Esophagus squamous epithelium (tissue), 5 donors: ENCODE measurements around the gene CYS1. TPM values are rescaled to one million over a fixed set of nuclear protein-coding genes. Genes with fewer than 3 reads are reported as not detected.
A peak's percentile ranks its signal among the peaks of the same experiment; 100 is the strongest.

Source experiments
- DNase-seq: peaks from one replicate; lab custom pipeline; 2025; lab: John Stamatoyannopoulos, UW
- H3K27ac ChIP-seq, 4 donors: fragments of 200-600 bp; sonication (generic); one replicate each; pipeline ENCODE4 v1.5.1; 2016 to 2019; ENCODE audit warnings: mild to moderate bottlenecking in 1 of 4
- H3K27me3 ChIP-seq, 4 donors: fragments of 200-600 bp; sonication (generic); 1 replicate in 3 of 4; 2 replicates in 1 of 4; pipeline versions ENCODE4 v1.5.1 to v1.6.0; 2017 to 2021; ENCODE audit warnings: antibody characterized with exemption in 1 of 4
- H3K36me3 ChIP-seq, 3 donors: fragments of 200-600 bp; sonication (generic); one replicate each; pipeline ENCODE4 v1.5.1; 2016 to 2019
- H3K4me1 ChIP-seq, 3 donors: fragments of 200-600 bp; sonication (generic); one replicate each; pipeline ENCODE4 v1.5.1; 2017 to 2019
- H3K4me3 ChIP-seq, 4 donors: fragments of 200-600 bp; sonication (generic); 1 replicate in 3 of 4; 2 replicates in 1 of 4; pipeline ENCODE4 v1.5.1; 2016 to 2019; ENCODE audit warnings: mild to moderate bottlenecking in 2 of 4, moderate library complexity in 1 of 4
- H3K9me3 ChIP-seq, 3 donors: fragments of 200-600 bp; sonication (generic); one replicate each; pipeline ENCODE4 v1.5.1; 2016 to 2019
- CTCF ChIP-seq, 6 experiments: fragments of 450-650 bp in 4 of 6; fragments of 200-600 bp in 2 of 6; sonication (generic) in 2 of 6; IDR thresholded peaks; one replicate each; pipeline ENCODE4 v1.5.1; 2016 to 2019; ENCODE audit warnings: antibody characterized with exemption in 6 of 6, mild to moderate bottlenecking in 4 of 6, moderate library complexity in 4 of 6
- POLR2A ChIP-seq, 4 donors: fragments of 450-650 bp; IDR thresholded peaks; one replicate each; pipeline ENCODE4 v1.6.1; 2017; ENCODE audit warnings: antibody characterized with exemption in 4 of 4, mild to moderate bottlenecking in 4 of 4, moderate library complexity in 3 of 4
- WGBS, 2 donors: methylation state at CpG; one replicate each; pipeline ENCODE4 v1.1.5; 2018; 5-methylcytosine and 5-hydroxymethylcytosine counted together
- intact Hi-C: fragments of 100-400 bp; cut with DNase I; formaldehyde crosslinking; loops from one replicate; pipeline ENCODE4 v1.15.0; 2022
- total RNA-seq, 4 donors: library from RNA; depleted of rRNA; stranded (reverse); fragments of >200 nt; gene quantifications; one replicate each; pipeline ENCODE4 v1.1.0, GENCODE V29; 2016
- donor health status: DM: yes; HTN: yes; CAD: no.

The CYS1 gene
- total RNA-seq, 4 donors from 2014 or later, result 0.09 to 2.5 (median 0.80) TPM

- Histone ChIP-seq H3K27ac (no peak overlapping the region), H3K4me1 (peaks cover 8 to 32% (median 17%) of the 10 kb centered on the region in 3 donors), H3K36me3 (no peaks in the 10 kb centered on the region), H3K9me3 (no peaks in the 10 kb centered on the region), H3K4me3 (no peak overlapping the region), H3K27me3 (peaks cover 3 to 80% (median 10%) of the 10 kb centered on the region in 4 donors)
- DNase-seq, result no peak
- TF ChIP-seq POLR2A (IDR thresholded peaks at IDR 0.05) (no peak), CTCF (IDR thresholded peaks at IDR 0.05) (no peak)
- 46 to 62% methylated on average over 5 of the region's 5 CpGs for WGBS, 2 donors
- intact Hi-C loops, result no loop called here
Observed at GRCh38 chr2:10083046-10083445, 2.8 kb upstream of the CYS1 start.

GRCh38 chr2:10080536-10081304 lies 509 bp upstream of the CYS1 start:
- Histone ChIP-seq H3K27ac (peak overlapping the region in 2 of 4 donors; percentile 83 to 89), H3K4me3 (peak overlapping the region; percentile 44 to 73 (median 54)), H3K27me3 (peaks cover 3 to 98% (median 10%) of the 10 kb centered on the region in 4 donors), H3K9me3 (no peaks in the 10 kb centered on the region), H3K36me3 (no peaks in the 10 kb centered on the region), H3K4me1 (peaks cover 8 to 32% (median 17%) of the 10 kb centered on the region in 3 donors)
- intact Hi-C loops, result no loop called here
- 23 to 28% methylated on average over 15 to 16 of the region's 45 CpGs for WGBS, 2 donors
- no peak for DNase-seq
- TF ChIP-seq POLR2A (IDR thresholded peaks at IDR 0.05) (no peak), CTCF (IDR thresholded peaks at IDR 0.05) (no peak)

GRCh38 chr2:10079266-10079869 lies 843 bp downstream of the CYS1 start:
- H3K27me3 ChIP-seq, result peaks cover 3 to 97% (median 10%) of the 10 kb centered on the region in 4 donors
- H3K4me1 ChIP-seq, result peaks cover 8 to 32% (median 17%) of the 10 kb centered on the region in 3 donors
- 3 to 4% methylated on average over 10 to 12 of the region's 53 CpGs for WGBS, 2 donors
- no peak for DNase-seq
- intact Hi-C loops, result loop anchor here (10.0 kb wide), 1 partner anchor 355 kb away; no protein-coding TSS in a partner anchor
- H3K36me3 ChIP-seq, result no peaks in the 10 kb centered on the region
- H3K27ac ChIP-seq, result peak overlapping the region; percentile 49 to 89 (median 76)
- H3K4me3 ChIP-seq, result peak overlapping the region; percentile 44 to 73 (median 54)
- TF ChIP-seq POLR2A (IDR thresholded peaks at IDR 0.05) (no peak), CTCF (IDR thresholded peaks at IDR 0.05) (no peak)
- H3K9me3 ChIP-seq, result no peaks in the 10 kb centered on the region

DNA sequence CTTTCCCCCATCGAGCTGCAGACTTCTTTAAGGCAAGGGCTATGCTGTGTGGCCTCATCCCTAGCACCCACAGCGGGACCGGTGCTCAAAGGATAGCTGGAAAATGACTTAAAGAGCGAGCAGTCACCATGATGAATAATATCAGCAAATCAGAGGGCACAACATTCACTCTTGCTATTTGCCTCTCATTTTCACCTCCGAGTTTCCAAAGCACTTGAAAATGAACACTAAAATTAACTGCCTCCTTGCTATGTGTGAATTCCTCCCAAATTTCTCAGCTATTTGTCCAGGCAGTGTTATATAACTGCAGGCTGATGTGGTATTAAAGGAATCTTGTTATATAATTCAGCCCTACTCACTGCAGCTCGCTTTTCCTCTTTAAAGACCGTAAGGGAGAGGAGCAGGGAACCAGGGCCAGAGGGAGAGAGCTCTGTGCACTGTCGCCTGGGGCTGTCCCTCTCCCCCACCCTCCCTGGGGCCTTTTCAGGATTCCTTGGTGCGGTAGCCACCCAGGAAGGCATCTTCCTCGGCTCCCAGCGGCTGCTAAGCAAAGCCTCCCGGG lies 1.4 kb downstream of the CYS1 start:
- 18 to 34% methylated on average over 10 to 12 of the region's 12 CpGs for WGBS, 2 donors
- DNase-seq, result no peak
- H3K27me3 ChIP-seq, result peaks cover 3 to 96% (median 8%) of the 10 kb centered on the region in 4 donors
- no peaks in the 10 kb centered on the region for H3K36me3 ChIP-seq
- H3K27ac ChIP-seq, result peak overlapping the region; percentile 49 to 89 (median 76)
- no peaks in the 10 kb centered on the region for H3K9me3 ChIP-seq
- peaks cover 8 to 32% (median 17%) of the 10 kb centered on the region in 3 donors for H3K4me1 ChIP-seq
- TF ChIP-seq CTCF (IDR thresholded peaks at IDR 0.05) (no peak), POLR2A (IDR thresholded peaks at IDR 0.05) (no peak)
- peak overlapping the region; percentile 44 to 73 (median 54) for H3K4me3 ChIP-seq
- intact Hi-C loops, result loop anchor here (10.0 kb wide), 1 partner anchor 356 kb away; no protein-coding TSS in a partner anchor
